ENCODE data around the gene XDH.

The XDH gene

GRCh38 chr2:31327505-31327904 is 87.0 kb downstream of the XDH start:
- DNase-seq = no peak

- DNase-seq = no peak
These were observed 90.4 kb downstream of the XDH start for GRCh38 chr2:31324016-31324633.

DNA sequence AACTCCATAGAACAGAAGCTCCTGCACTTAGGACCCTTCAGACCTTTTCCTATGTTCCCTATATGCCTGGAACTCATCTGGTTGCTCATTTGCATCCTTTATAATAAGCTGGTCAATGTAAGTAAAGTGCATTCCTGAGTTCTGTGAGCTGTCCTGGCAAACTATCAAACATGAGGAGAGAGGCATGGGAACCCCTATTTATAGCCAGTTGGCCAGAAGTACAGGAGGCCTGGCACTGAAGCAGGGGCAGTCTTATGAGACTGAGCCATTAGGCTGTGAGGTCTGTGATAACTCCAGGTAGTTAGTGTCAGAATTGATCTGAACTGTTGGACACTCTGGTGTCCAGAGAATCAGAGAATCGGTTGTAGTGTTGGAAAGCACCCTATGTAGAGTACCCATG is 92.2 kb downstream of the XDH start:
- DNase-seq = no peak

GRCh38 chr2:31319406-31320175 is 95.0 kb downstream of the XDH start:
- peak; percentile 85 for DNase-seq

DNA sequence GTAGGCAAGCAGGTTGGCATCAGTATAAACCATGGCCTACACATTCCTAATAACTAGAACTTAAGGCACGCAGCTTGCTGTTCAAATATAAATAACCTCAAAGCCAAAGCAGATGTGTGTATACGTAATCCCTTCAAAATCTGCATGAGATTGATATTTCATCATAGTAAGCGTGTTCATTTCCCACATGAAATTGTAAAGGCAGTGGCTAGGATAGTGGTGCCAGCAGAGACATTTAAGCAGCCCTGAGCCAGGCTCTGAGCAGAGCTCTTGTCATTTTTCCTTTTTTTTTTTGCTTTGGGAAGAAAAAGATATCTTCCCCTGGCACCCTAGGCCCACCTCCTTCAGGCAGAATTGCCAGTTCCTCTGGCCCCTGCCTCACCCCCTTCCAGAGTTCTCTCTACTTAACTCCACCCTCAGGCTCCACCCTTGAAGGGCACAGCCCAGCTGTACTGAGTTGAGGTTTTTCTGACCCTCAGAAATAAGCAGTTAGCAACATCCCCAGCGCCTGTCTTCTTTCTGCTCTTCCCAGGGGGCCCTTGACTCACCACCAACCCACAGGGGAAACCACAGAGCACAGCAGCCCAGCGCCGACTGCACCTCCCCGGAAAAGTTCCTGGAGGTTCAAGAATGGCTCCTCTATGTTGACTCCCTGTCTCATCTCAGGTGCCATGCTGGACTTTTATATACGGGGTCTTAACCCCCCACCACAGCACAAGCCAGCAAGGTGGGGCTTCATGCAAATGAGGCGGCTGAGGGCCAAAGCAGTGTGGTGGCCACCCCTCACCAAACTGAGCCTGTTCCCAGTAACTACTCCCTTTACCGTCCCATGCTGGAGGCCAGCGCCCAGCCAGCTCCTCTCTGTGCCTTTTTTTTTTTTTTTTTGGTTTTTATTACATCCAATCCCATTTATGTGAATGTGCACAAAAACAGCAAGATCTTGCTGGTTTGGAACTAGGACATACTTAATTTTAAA is 95.9 kb downstream of the XDH start:
- DNase-seq = no peak

- peak; percentile 9 for DNase-seq
These were observed 97.1 kb downstream of the XDH start for GRCh38 chr2:31317396-31317795.

GRCh38 chr2:31314761-31315160 is 99.8 kb downstream of the XDH start:
- no peak for DNase-seq

DNA sequence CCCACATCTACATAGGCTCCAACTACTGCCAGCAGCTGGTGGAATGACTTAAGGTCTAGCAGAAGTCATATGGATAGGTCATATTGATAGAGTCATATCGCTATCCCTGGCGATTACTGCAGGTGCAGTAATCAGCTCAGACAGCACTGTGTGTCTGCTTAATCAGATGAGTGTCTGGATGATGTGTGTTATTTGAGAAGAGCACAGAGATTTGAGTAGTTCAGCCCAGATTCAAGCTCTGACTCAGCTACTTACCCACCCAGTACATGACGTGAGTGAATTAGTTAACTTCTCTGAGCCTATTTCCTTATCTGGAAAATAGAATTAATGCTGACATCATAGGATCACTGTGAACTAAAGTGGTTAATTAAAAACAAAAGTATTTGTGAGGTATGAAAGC is 101.6 kb downstream of the XDH start:
- DNase-seq = no peak

GRCh38 chr2:31304816-31305215 is 109.7 kb downstream of the XDH start:
- DNase-seq = no peak

DNA sequence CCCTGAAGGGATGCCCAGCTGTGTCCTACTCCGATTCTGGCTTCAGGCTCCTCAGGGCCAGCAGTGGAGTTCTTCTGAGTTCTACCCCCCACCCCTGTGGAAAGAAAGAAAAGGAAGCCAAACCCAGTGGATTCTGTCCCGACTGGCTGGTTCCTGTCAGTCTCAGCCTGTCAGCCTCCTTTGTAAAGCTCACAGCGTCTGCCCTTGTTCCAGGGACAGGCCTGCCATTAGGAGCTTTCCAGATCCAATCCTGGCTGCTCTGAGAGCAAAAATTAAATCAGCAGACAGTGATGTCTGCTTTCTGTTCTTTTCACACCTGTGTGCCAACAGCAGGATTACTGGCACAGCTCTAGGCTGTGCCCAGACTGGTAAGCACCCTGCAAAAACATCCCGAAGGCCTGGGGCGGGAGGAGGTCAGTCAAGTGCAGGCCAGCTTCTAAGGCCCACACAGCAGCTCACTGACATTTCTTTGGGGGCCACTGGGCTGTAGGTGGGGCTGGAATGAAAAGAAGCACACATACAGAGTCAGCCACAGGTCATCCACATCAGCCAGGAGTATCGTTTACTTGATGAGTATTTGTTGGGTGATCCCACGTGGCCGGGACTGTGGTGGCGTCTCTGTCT is 111.5 kb downstream of the XDH start:
- no peak for DNase-seq

DNA sequence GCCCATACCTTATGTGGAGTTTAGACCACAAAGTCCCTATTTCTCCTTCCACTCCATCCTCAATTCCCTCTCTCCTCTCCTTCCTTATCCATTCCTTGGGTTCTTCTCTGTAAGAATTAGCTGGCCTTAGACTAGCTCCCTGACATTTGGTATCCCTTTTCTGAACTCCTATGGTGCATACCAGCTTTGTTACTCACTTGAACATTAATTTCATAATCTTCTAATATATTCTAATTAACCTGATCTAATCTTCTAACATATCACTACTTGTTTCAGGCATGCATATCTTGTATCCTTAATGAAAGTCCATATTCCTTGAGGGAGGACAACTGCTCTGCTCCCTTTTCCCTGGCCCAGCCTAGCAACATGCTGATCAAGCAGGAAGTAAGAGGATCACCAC is 114.2 kb downstream of the XDH start:
- no peak for DNase-seq

GRCh38 chr2:31299547-31299946 is 115.0 kb downstream of the XDH start:
- no peak for DNase-seq

DNA sequence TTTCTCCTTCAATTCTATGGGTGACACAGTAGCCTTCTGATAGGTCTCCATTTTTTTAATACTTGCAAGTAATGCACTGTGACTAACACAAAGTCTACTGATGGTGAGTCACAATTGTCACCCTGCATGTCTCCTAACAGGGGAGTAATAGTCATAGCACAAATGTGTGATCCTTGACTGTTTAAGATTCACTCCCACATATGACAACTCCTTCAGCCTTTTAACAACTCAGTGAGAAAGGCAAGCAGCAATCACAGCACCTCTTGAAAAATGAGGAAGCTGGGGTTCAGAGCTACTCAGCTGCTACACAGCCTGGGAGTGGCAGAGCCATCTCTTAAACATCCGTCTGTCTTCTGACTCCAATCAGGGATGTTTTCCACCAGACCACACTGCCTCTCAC is 116.8 kb downstream of the XDH start:
- DNase-seq = no peak

- no peak for DNase-seq
These were observed 117.8 kb downstream of the XDH start for GRCh38 chr2:31296641-31297287.

- DNase-seq = no peak
These were observed 120.3 kb downstream of the XDH start for GRCh38 chr2:31294196-31294595.

GRCh38 chr2:31287654-31288053 is 126.9 kb downstream of the XDH start:
- DNase-seq = no peak

DNA sequence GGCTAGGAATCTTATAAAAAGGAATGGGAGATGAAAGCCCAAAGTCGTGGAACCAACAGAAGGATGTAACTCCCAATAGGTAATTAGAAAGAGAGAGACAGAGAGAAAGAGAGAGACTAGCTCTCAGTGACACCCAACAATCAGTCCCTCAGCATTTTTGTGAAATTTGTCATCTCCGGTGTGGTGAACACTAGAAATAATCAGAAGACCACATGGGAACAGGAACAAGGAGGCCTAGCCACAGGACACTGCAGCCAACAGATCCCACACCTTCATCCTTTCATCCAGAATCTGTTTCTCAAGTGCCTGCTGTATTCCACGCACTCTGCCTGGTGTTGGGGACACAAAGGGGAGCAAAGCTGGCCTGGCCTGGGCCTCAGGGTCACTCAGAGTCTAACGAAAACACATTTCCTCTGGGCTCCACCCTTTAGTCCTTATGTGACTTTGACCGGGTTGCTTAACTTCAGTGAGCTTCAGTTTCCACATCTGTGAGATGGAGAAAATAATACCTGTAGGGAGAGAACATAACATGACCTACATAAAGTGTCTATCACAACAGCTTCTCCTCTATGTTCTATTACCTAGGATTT is 127.5 kb downstream of the XDH start:
- DNase-seq = no peak

DNA sequence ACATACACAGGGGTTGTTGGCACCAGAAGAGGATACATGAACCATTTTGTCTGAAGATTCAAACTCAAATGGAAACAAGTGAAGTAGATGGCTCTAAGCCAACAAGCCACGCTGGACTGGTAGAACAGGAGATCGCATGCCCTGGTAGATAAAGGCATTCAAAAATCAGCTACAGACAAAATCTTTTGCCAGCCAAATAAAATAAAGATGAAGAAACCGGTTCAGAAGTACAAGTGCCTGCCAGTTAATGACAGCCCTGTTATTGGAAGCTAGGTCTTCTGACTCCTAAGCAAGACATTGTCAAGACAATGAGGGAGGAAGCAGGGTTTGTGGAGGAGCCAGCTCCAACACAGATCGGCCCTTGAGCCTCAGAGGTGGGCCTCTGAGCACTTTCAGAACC is 128.3 kb downstream of the XDH start:
- no peak for DNase-seq

Data from NCI-H345 (cell line).